HG02623 (cell line): ENCODE measurements around the gene ATXN1.
A peak's percentile ranks its signal among the peaks of the same experiment; 100 is the strongest.

ENCODE experiments used
- ATAC-seq: cut with Tn5 transposase; IDR thresholded peaks from one replicate; pipeline ENCODE4 v1.9.1; 2021; ENCODE audit warnings: moderate library complexity; ENCODE audit not compliant: unreplicated experiment

The ATXN1 gene

DNA sequence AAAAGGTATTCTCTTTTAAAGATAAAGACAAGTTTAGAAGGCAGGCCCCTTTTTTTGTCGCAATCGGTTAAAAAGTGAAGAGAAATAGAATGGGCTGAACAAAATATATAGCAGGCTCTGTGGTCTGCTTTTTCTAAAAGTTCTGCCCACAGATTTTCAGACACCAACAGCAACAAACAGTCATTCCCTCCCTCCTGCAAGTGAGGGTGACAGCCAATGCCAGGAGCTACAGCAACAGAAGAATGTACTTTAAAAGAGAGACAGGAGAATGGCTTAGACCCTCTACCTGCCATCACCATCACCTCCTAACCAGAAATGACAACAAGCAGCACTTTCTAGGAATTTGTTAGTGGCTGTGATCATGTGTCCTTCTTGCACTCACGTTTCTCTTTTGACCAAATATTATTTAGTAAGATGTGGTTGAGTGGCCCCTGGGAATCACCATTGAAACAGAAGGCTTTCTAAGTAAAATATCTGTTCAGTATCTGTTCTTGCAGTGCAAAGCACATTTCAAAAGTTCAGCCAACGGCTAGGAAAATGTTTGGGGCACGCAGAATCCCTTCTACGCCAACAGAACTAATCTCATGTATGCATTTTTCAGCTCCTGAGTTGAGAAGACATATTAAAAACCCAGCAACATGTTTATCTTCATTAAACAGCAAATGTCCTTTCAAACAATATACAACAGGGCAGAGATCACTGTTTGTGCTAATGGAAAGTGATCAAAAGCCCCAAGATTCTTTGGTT is 248.5 kb downstream of the ATXN1 start:
- no peak for ATAC-seq

DNA sequence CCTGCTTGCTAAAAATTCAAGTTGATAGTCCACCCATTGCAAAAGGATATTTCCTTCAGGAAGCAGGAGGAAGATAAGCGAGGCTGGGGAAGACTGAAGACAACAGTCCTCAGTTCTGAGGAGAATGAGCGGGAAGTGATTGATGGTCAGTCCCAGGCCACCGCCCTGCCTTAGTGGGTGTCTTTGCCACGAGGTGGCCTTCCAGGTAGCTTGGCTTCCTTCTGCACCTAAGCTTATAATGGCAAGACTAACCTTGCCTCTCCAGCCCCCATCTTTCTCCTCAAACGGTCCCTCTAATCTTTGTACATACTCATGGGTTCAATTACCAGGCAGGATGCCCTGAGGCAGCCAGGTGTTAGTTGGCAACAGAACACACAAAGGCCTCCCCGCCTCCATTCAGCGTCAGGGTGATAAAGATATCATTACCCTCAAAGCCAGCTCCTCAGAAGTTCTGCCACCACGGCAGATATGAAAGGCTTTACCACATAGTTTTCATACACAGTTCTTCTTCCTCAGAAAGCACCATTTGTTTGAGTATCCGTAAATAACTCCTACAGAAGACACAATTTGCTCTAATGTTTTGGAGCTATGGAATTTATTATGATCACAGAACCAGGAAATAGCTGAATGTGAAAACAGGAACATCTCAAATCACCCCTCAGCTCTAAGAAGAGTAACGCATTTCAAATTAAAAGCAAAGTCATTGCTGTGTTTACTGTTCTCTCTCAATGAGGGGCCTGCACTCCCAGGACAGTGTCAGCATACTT is 249.4 kb downstream of the ATXN1 start:
- peak; percentile 65 for ATAC-seq

DNA sequence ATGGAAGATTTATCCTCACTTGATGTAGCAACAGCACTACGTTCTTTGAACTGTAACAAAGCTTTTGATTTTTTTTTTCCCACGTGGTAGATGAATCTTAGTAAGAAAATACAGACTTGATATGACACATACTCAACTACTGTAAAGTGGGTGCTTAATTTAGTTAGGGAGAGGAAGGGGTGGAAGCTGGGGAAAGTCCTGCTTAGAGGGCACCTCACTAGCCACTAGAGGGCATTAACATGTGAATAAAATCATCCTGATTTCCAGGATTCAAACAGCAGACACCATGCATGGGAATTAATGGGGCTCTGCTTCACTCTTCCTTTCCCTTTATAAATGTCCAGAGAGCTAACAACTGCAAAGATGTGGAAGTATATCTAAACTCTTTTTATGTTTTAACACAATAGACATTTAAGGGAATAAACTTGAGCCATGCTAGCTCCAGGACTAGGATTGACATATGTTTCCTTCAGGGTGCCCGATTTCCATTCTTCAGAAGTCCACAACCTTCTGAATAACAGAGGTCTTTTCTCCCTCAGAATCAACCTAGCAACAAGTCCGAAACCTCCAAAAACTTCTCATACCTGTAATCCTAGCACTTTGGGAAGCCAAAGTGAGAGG is 250.1 kb downstream of the ATXN1 start:
- no peak for ATAC-seq

DNA sequence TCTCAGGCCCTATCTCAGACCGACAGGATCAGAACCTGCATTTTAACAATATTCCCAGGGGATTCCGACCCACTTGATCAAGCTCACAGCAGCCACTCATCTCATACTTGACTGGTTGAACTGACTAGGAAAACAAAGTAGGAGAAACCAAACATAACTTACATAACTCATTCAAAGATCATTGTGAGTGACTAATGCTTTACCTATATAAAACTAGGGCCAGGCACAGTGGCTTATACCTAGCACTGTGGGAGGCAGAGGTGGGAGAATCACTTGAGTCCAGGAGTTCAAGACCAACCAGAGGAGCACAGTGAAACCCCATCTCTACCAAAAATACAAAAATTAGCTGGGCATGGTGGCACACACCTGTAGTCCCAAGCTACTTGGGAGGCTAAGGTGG is 251.0 kb downstream of the ATXN1 start:
- no peak for ATAC-seq

DNA sequence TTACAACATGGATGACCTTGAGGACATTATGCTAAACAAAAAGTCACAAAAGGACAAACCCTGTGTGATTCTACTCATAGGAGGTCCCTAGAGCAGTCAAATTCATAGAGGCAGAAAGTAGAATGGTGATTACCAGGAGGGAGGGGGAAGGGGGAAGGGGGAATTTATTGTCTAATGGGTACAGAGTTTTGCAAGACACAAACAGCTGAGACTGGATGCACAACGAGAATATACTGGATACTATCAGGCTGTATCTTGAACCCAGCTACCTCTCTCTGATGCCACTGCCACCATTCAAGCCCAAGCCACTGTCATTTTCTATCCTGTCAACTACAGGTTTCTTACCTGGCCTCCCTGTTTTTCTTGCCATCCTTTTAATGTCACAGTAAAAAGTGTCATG is 252.3 kb downstream of the ATXN1 start:
- no peak for ATAC-seq

DNA sequence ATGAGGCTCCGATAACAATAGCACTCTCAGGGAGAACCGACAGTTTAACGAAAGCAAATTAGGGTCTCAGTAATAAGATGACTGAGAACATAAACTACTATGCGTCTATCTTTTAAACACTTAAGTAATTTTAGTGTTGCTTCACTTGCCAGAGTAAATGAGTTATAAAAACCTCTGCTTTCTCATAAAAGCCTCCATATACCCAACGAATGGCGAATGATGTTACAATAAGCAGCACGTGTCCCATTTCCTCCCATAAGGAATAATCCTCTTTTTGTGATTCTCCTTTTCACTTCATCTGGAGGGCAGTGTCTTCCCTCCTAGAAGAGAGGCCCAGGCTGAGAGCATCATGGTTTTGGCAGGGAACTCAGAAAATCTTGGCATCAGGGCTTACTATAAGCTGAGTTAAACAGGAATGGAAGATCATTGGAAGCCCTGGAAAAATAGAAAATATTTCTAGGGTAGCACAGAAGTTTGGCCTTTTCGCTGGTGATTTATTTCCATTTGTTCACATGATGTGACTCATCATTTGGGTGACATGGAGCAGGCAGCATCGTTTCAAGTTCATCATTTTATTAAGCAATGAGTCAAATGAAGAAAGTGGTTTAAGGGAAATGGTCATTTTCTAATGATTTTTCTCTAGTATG is 255.4 kb downstream of the ATXN1 start:
- no peak for ATAC-seq

DNA sequence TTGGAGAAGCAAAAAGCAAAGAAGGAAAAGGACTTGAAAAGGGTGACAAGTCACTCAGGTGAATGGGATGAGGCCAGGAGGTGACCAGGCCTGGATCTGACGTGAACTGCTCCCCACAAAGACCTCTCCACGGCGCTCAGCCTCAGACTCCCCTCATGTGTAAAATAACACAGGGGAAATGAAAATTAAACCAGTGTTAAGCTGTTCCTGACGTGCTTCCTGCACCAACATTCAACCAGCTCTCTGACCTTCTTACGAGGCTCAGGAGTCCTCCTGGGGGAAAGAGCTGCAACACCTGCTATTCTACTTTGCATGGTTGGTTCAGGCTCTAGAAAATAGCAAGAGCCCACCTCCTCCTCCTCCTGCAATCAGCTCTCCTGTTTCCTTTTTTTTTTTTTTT is 256.7 kb downstream of the ATXN1 start:
- ATAC-seq: no peak

DNA sequence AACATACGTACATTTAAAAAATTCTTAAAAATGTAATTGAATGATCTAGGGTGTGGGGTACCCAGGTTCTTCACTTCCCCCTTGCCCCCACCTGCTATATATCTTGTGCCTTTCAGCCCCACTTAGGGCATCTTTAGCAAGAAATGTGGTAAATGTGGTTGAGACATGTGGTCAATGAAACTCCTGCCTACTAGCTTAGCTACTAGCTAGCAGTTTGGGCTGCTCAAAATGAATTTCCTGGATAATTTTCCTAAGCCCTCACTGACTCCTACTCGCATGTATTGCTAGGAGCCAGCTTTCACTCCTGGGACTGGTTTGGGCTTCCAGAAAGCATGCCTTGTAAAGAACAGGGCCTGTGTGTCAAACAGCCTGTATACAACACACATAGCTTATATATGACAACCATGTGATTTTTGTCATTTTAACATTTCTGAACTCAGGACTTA is 257.3 kb downstream of the ATXN1 start:
- ATAC-seq: peak; percentile 74

DNA sequence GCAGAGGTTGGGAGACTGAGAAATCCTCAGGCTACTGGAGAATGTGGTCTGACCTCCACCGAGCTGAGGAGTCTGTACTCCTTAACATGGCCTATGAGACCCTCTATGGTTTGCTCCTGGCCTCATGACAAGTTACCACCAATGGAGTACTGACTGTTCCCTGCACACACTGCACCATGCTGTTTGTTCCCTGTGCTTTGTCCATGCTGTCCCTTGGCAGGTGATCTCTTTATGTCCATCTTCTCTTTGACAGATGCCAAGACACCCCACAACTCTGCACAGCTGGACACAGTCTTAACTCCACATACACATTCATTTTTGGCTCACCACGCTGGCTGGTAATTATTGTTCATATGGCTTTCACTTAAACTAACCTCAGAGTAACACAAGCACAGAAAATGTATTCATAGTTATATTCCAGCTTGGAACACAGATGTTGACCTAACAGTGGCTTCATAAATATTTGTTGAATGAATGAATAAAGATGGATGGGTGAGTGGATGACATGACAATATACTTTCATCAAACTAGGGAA is 258.0 kb downstream of the ATXN1 start:
- no peak for ATAC-seq

DNA sequence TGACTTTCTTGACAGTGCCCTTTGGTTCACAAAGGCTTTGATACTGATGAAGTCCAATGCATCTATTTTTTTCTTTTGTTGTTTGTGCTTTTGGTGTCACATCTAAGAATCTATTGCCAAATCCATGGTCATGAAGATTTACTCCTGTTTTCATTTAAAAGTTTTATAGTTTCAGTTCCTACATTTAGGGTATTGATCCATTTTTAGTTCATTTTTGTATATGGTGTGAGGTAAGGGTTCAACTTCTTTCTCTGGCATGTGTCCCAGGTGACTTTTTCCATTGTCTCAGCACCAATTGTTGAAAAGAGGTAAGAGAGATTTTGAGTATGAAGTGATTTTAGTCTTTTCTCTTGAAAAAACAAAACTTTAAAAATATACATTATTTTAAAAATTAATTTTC is 262.3 kb downstream of the ATXN1 start:
- ATAC-seq: no peak

DNA sequence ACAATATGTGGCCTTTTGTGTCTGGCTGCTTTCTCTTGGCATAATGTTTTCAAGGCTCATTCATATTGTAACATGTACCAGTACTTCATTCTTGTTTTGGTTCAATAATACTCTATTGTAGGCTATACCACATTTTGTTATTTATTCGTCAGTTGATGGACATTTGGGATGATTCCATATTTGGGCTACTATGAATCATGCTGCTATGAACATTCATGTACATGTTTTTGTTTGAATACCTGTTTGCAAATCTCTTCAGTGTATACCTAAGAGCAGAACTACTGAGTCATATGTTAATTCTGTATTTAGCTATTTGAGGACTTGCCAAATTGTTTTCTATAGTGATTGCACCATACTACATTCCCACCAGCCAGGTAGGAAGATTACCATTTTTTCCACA is 263.0 kb downstream of the ATXN1 start:
- no peak for ATAC-seq

DNA sequence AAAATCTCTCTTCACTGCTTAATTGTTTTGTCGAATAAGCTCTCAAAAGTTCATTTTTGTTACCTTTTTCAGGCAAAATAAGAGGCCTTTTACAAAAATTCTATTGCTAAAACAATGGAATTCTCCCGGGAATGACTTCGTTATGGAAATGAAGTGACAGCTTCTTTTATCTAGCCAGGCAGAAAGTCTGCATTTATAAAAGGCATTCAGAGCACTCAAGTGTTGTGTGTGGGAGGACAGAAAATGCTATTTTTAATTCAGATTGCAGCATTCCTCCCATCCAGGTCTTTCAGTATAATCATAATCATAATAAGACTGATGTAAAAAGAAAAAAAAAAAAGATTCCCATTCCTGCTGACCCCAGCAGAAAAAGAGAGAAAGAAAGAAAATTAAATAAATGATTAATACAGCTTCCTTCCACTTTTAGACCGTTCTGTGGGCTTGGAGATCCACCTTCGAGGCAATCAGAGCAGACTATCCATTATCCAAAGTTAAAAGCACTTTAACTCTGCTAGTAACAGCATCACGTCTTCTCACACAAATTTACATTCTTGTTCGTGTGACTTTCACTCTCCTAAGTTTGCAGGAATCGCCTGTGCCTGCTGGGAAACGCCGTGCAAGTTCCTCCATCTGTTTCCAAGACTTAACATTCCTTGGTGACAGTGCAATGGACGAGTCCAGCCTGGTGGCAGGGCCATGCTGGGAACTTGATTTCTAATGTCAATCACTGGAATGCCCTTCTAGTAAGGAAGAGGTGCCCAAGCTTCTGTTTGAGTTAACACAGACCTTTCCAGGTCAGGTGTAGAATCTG is 264.1 kb downstream of the ATXN1 start:
- no peak for ATAC-seq

DNA sequence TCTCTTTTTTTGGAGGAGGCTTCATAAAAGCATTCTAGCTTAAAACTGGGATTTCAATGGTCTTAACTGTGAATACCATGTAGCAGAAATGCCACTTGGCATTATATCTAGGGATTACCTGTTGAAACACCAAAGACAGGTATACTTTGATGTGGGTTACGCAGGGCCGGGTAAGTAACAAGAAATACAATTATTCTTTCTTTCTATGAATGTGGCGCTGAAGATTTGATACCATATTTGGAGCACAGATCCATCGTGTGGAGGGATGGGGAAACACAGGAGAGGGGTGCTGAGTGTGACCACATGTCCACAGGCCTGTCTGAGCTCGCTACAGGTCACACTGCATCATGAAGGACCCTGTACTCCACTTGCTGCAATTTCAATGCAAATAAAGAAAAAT is 265.1 kb downstream of the ATXN1 start:
- ATAC-seq: no peak

DNA sequence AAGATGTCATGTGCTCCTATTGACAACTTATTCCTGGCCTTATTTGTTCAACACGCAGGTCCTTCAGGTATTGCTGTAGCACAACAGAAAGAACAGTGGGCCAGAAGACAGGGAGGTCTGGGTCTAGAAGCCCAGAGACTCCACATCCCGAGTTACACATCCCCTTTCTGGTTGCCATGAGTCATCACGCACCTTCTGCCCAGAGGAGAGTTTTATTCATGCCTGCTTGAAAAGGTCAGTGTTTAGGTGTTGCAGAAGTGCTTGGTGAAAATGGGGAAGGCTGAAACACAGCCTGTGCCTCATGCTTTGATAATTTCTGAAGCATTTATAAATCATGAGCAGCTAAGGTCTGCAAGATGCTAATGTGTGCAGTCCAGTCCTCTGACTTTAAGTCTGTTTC is 266.5 kb downstream of the ATXN1 start:
- peak; percentile 82 for ATAC-seq

DNA sequence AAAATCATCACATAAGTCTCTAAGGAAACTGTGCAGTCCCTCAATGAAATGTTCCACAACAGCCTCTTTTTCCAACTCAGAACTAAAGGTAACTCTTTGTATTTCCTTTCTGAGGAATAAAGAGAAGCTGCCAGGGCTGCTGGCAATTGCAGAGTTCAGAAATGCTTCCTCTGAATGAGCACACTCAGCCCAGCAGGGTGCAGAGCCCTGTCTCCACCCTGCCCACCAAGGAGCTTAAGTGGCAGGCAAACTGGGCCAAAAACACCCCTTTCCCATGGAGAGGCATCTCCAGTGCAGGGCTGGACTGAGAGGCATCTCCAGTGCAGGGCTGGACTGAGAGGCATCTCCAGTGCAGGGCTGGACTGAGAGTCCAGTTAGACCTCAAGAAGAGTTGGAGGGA is 267.5 kb downstream of the ATXN1 start:
- ATAC-seq: no peak

DNA sequence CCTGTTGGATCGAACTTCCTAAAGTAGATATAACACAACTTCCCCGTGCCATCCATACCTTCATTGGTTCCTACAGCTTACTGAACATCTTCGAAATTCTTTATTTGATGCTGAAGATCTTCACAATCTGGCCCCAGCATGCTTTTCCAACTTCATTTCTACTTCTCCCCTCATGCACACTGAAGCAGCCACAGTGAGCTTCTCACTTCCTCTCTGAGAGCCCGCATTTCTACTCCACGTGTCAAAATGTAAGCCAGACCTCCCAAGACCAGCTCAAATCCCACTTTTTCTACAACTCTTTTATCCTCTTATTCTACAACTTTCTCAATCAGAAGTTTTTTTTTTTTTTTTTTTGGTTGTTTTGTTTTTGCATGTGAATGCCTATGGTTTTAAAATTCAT is 268.1 kb downstream of the ATXN1 start:
- ATAC-seq: peak; percentile 50

DNA sequence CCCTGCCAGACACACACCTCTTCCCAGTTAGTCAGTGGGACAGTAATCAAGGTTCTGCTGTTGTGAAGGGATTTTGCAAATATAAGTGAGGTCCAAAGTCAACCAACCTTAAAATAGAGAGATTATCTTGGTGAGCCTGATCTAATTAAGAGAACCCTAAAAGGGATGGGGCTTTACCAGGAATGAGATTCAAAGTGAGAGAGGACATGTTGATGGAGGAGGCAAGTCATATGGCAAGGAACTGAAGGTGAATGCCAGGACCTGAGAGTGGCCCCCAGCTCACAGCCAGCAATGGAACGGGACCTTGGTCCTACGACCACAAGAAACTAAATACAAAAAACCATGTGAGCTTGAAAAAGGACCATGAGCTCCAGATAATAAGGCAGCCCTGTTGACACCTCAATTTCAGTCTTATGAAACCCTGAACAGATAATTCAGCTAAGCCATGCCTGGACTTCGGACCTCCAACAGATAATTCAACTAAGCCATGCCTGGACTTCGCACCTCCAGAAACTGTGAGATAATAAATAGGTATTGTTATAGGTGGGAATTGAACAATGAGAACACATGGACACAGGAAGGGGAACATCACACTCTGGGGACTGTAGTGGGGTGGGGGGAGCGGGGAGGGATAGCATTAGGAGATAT is 269.5 kb downstream of the ATXN1 start:
- no peak for ATAC-seq

DNA sequence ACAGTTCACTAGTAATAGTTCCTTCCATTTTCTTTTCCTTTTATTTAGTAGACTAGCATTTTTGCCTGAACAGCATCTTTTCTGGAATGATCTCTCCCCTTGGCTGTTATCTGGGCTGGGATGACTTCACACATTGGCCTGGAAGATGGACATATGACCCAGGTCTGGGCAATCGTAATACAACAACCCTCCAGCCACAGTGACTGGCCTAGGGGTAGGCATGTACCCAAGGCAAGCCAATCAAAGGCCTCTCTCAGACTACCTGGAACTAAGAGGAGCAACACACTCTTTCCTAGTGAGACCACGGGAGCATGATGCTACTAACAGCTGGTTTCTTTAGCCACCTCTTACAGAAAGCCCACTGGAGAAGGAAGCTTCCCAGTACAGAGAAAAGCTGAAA is 270.6 kb downstream of the ATXN1 start:
- no peak for ATAC-seq

DNA sequence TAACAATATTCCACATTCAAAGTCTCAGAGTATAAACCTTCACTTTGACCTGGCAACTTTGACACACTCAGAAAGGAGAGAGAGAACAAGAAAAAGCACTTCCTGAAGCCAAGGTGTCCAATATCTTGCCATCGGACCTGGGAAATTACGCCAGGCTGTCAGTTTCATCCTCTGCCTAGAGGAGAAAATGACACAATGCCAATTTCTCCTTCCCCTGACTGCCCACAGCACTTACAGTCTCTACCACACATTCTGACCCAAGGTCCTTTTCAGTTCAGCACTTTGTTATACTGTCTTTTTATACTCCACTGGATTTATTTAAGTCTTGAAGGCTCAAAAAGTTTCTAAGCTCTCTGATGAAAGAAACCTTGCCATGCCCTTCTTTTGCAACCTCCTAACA is 272.4 kb downstream of the ATXN1 start:
- ATAC-seq: no peak
